GM23248 (cell line): ENCODE results near the gene COBLL1.

Source experiments
- EZH2 ChIP-seq: fragments of 200-600 bp; sonication (generic); IDR thresholded peaks from 2 replicates; pipeline ENCODE4 v1.6.1; 2018; ENCODE audit warnings: antibody characterized with exemption, mild to moderate bottlenecking; ENCODE audit not compliant: insufficient read depth, poor library complexity, severe bottlenecking
- EZH2phosphoT487 ChIP-seq: fragments of 200-600 bp; sonication (generic); IDR thresholded peaks from 2 replicates; pipeline ENCODE4 v1.6.1; 2018; ENCODE audit warnings: antibody characterized with exemption, moderate library complexity, mild to moderate bottlenecking, low read depth; ENCODE audit not compliant: insufficient read depth

DNA sequence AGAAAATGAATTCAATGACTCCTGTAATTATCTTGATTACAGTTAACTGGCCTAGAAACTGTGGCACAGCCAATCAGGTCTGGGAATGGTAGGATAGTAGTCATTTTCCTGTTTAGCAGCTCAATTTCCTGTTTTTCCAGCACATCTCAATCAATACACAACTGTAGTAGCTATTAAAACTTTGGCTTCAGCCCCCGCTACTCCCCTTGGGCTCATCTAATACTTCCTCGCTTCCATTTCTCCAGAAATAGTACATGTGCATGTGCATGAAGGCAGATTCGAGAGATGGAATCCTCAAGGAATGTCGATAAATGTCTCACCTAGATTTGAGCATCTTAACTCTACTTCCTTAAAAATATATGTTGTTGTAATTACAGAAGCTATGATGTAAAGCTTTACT lies 9.7 kb downstream of the COBLL1 start:
- TF ChIP-seq EZH2 (no peak), EZH2phosphoT487 (no peak)
